ENCODE data around the gene MGRN1. TPM values are rescaled to one million over a fixed set of nuclear protein-coding genes. Genes with fewer than 3 reads are reported as not detected.

The MGRN1 gene
- total RNA-seq, 1 experiment from 2014 or later: 105 TPM

GRCh38 chr16:4594433-4595410, 29.9 kb upstream of the MGRN1 start:
- intact Hi-C loops (cut with micrococcal nuclease; ENCODE audit: unreplicated experiment): no loop called here
- no peaks in the 10 kb centered on the region for H3K9me3 Mint-ChIP-seq (ENCODE audit: low read depth, unreplicated experiment)
- no peak for DNase-seq
- CTCF ChIA-PET: no interaction called here
- H3K27ac Mint-ChIP-seq (ENCODE audit: unreplicated experiment): no peak overlapping the region
- H3K4me3 Mint-ChIP-seq (ENCODE audit: low read depth, unreplicated experiment): no peak overlapping the region
- H3K27me3 Mint-ChIP-seq (ENCODE audit: unreplicated experiment): peaks cover 89% of the 10 kb centered on the region
- no peaks in the 10 kb centered on the region for H3K4me1 Mint-ChIP-seq (ENCODE audit: low read depth, unreplicated experiment)
- no peaks in the 10 kb centered on the region for H3K36me3 Mint-ChIP-seq (ENCODE audit: insufficient read depth, unreplicated experiment)
- no TSS peak for BruUV-seq (replicated peaks)
- no peak for TF ChIP-seq CTCF (IDR thresholded peaks at IDR 0.05; ENCODE audit: unreplicated experiment)

GRCh38 chr16:4597174-4597573, 27.5 kb upstream of the MGRN1 start:
- intact Hi-C loops (cut with micrococcal nuclease; ENCODE audit: unreplicated experiment): no loop called here
- CTCF ChIA-PET: interaction anchor here (0.7 kb wide), 1 partner anchor 12 kb away, joined by 3 read pairs; no protein-coding TSS in a partner anchor
- DNase-seq: no peak
- no peak for TF ChIP-seq CTCF (IDR thresholded peaks at IDR 0.05; ENCODE audit: unreplicated experiment)
- H3K9me3 Mint-ChIP-seq (ENCODE audit: low read depth, unreplicated experiment): no peaks in the 10 kb centered on the region
- H3K4me3 Mint-ChIP-seq (ENCODE audit: low read depth, unreplicated experiment): no peak overlapping the region
- H3K27me3 Mint-ChIP-seq (ENCODE audit: unreplicated experiment): peaks cover 100% of the 10 kb centered on the region
- peaks cover 1% of the 10 kb centered on the region for H3K36me3 Mint-ChIP-seq (ENCODE audit: insufficient read depth, unreplicated experiment)
- no peak overlapping the region for H3K27ac Mint-ChIP-seq (ENCODE audit: unreplicated experiment)
- no TSS peak for BruUV-seq (replicated peaks)
- H3K4me1 Mint-ChIP-seq (ENCODE audit: low read depth, unreplicated experiment): no peaks in the 10 kb centered on the region

GRCh38 chr16:4599037-4599436, 25.6 kb upstream of the MGRN1 start:
- Mint-ChIP-seq H3K4me1 (ENCODE audit: low read depth, unreplicated experiment) (no peaks in the 10 kb centered on the region), H3K27me3 (ENCODE audit: unreplicated experiment) (peaks cover 96% of the 10 kb centered on the region), H3K4me3 (ENCODE audit: low read depth, unreplicated experiment) (no peak overlapping the region), H3K9me3 (ENCODE audit: low read depth, unreplicated experiment) (no peaks in the 10 kb centered on the region), H3K36me3 (ENCODE audit: insufficient read depth, unreplicated experiment) (peaks cover 7% of the 10 kb centered on the region), H3K27ac (ENCODE audit: unreplicated experiment) (no peak overlapping the region)
- no peak for TF ChIP-seq CTCF (IDR thresholded peaks at IDR 0.05; ENCODE audit: unreplicated experiment)
- CTCF ChIA-PET: interaction anchor here (0.7 kb wide), 1 partner anchor 142 kb away, joined by 3 read pairs; no protein-coding TSS in a partner anchor
- BruUV-seq (replicated peaks): no TSS peak
- DNase-seq: no peak
- intact Hi-C loops (cut with micrococcal nuclease; ENCODE audit: unreplicated experiment): no loop called here

GRCh38 chr16:4599545-4599944, 25.1 kb upstream of the MGRN1 start:
- CTCF ChIA-PET: interaction anchor here (0.5 to 0.7 kb wide), 4 partner anchors 14 to 894 kb away, joined by 3 read pairs; no protein-coding TSS in a partner anchor
- Mint-ChIP-seq H3K27me3 (ENCODE audit: unreplicated experiment) (peaks cover 96% of the 10 kb centered on the region), H3K4me3 (ENCODE audit: low read depth, unreplicated experiment) (no peak overlapping the region), H3K36me3 (ENCODE audit: insufficient read depth, unreplicated experiment) (peaks cover 7% of the 10 kb centered on the region), H3K27ac (ENCODE audit: unreplicated experiment) (no peak overlapping the region), H3K4me1 (ENCODE audit: low read depth, unreplicated experiment) (no peaks in the 10 kb centered on the region), H3K9me3 (ENCODE audit: low read depth, unreplicated experiment) (no peaks in the 10 kb centered on the region)
- DNase-seq: no peak
- no TSS peak for BruUV-seq (replicated peaks)
- intact Hi-C loops (cut with micrococcal nuclease; ENCODE audit: unreplicated experiment): no loop called here
- no peak for TF ChIP-seq CTCF (IDR thresholded peaks at IDR 0.05; ENCODE audit: unreplicated experiment)
